Kidney epithelial cell (primary cell): ENCODE data around the gene CACNB4. TPM values are rescaled to one million over a fixed set of nuclear protein-coding genes. Genes with fewer than 3 reads are reported as not detected.

Source experiments
- DNase-seq: peaks from one replicate; pipeline ENCODE4 v3.0.0-alpha.2; 2010; ENCODE audit warnings: low read depth
- H3K27me3 ChIP-seq: 2 replicates; pipeline ENCODE4 v1.6.0; 2011; ENCODE audit warnings: low read length; ENCODE audit not compliant: control insufficient read depth, insufficient read depth
- H3K36me3 ChIP-seq: 2 replicates; pipeline ENCODE4 v1.5.1; 2011; ENCODE audit warnings: low read length; ENCODE audit not compliant: control insufficient read depth, insufficient read depth
- H3K4me3 ChIP-seq: 2 replicates; pipeline ENCODE4 v1.5.1; 2011; ENCODE audit warnings: low read depth, mild to moderate bottlenecking, control low read depth, low read length
- CTCF ChIP-seq: IDR thresholded peaks from 2 replicates; pipeline ENCODE4 v1.5.1; 2011; ENCODE audit warnings: mild to moderate bottlenecking, moderate library complexity, low read length, control low read depth, inconsistent platforms; ENCODE audit not compliant: insufficient read depth, poor library complexity, severe bottlenecking
- total RNA-seq: library from RNA; depleted of rRNA; stranded (reverse); fragments of >200 nt; gene quantifications from 2 replicates; pipeline ENCODE4 v1.2.3, GENCODE V29; 2015

Gene CACNB4
- total RNA-seq, 1 donor from 2014 or later: 0.79 TPM

DNA sequence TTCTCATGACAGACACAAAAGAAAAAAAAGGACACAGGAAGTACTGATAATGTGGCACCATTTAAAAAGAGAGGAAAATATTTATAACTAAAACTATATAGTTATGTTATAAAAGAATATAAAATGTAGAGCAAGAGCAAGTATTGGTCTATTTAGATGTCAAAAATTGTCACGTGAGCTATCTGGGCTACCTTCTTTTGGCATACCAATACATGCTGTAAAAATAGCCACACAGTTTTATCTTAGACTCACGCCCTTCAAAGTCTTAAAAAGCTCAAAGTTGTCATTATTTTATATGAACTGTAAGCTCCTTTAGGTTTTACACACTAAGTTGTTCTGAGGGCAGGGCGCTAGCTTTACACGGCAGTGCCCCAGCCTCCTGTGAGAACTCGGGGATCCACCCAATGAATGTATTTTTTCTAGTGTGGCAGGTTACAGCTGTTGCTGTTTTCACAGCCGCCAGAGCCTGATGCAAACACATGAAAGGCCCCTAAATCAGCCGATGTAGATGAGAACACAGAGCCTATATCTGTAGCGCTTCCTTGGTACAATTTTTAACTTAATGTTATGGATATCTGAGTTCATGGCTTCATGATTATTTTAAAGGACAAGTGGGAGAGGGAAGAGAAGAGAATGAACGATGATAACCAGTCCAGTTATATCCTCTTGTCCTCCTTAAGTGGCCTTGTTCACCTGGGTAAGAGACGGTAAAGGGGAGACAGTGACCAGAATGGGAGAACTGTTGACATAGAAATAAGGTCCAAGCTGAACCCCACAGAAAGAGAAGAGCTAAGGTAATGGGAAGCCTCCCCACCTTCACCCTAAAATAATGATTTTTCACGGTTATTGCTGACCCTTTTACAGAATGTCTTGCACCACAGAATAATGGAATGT is 130.8 kb downstream of the CACNB4 start:
- Histone ChIP-seq H3K27me3 (peaks cover 3% of the 10 kb centered on the region), H3K36me3 (no peaks in the 10 kb centered on the region), H3K4me3 (no peak overlapping the region)
- no peak for TF ChIP-seq CTCF
- no peak for DNase-seq

GRCh38 chr2:151965884-151966283 is 133.0 kb downstream of the CACNB4 start:
- H3K36me3 ChIP-seq: no peaks in the 10 kb centered on the region
- TF ChIP-seq CTCF: no peak
- DNase-seq: no peak
- H3K4me3 ChIP-seq: no peak overlapping the region
- no peaks in the 10 kb centered on the region for H3K27me3 ChIP-seq

- H3K27me3 ChIP-seq: no peaks in the 10 kb centered on the region
- no peak for DNase-seq
- H3K36me3 ChIP-seq: no peaks in the 10 kb centered on the region
- TF ChIP-seq CTCF: no peak
- H3K4me3 ChIP-seq: no peak overlapping the region
These were observed 137.3 kb downstream of the CACNB4 start for GRCh38 chr2:151961558-151961957.

- Histone ChIP-seq H3K36me3 (no peaks in the 10 kb centered on the region), H3K27me3 (no peaks in the 10 kb centered on the region), H3K4me3 (no peak overlapping the region)
- no peak for TF ChIP-seq CTCF
- no peak for DNase-seq
These were observed 139.6 kb downstream of the CACNB4 start for GRCh38 chr2:151959238-151959637.

- peaks cover 3% of the 10 kb centered on the region for H3K27me3 ChIP-seq
- H3K4me3 ChIP-seq: no peak overlapping the region
- no peak for TF ChIP-seq CTCF
- no peak for DNase-seq
- H3K36me3 ChIP-seq: no peaks in the 10 kb centered on the region
These were observed 145.4 kb downstream of the CACNB4 start for GRCh38 chr2:151953467-151953866.
